HCT116 (cell line): ENCODE results near the gene OR2J1. TPM values are rescaled to one million over a fixed set of nuclear protein-coding genes. Genes with fewer than 3 reads are reported as not detected.

ENCODE experiments used
- ATAC-seq: fragments of 200-7000 bp; cut with Tn5 transposase; 2 replicates; pipeline ENCODE4 v1.9.1; 2020; ENCODE audit warnings: mild to moderate bottlenecking, moderate library complexity
- Bru-seq: library from RNA; stranded (reverse); fragments of 400-500 nt; gene quantifications from one replicate; lab custom pipeline; 2021; lab: Mats Ljungman, UMichigan
- BruChase-seq, 2 experiments: library from RNA; stranded (reverse); fragments of 400-500 nt; gene quantifications; one replicate each; lab custom pipeline; 2021; lab: Mats Ljungman, UMichigan
- BruUV-seq: library from RNA; stranded (reverse); fragments of 400-500 nt; replicated peaks from 2 replicates; lab custom pipeline; 2021; lab: Mats Ljungman, UMichigan
- CTCF ChIA-PET: fragments of 300-600 bp; sonication (Branson Sonifier 250); formaldehyde crosslinking; loops from one replicate; lab custom pipeline; 2021; ENCODE audit warnings: antibody characterized with exemption; lab: Charles Lee
- POLR2A ChIA-PET: fragments of 300-600, 350-600 bp; sonication (Branson Sonifier 250); formaldehyde crosslinking; loops from one replicate; lab custom pipeline; 2021; ENCODE audit warnings: antibody characterized with exemption; lab: Charles Lee
- RAD21 ChIA-PET, 2 experiments: fragments of 300-600 bp; sonication (Branson Sonifier 250); formaldehyde crosslinking; loops; one replicate each; lab custom pipeline; 2023; ENCODE audit warnings: low total read pairs in 2 of 2; ENCODE audit not compliant: uncharacterized antibody in 2 of 2, unreplicated experiment in 2 of 2, low non-redundant PET in 1 of 2; lab: Charles Lee
- DNase-seq: peaks from one replicate; pipeline ENCODE4 v3.0.0-alpha.2; 2010; ENCODE audit warnings: low read depth, low spot score
- H2AFZ ChIP-seq: fragments of 200-600 bp; shearing (Covaris generic), sonication (generic); 2 replicates; pipeline ENCODE4 v1.6.1; 2017; ENCODE audit warnings: low read depth, mixed run types, mixed read lengths, antibody characterized with exemption, low read length; ENCODE audit not compliant: poor library complexity, severe bottlenecking
- H3K27ac ChIP-seq: 2 replicates; pipeline ENCODE4 v1.5.1; 2012; ENCODE audit warnings: low read depth, low read length
- H3K27me3 ChIP-seq: fragments of 200-600 bp; sonication (generic); 2 replicates; pipeline ENCODE4 v1.6.1; 2016; ENCODE audit warnings: mixed run types, low read length, mixed read lengths; ENCODE audit not compliant: insufficient read depth
- H3K36me3 ChIP-seq, 2 experiments: fragments of 200-500 bp in 1 of 2; fragments of 200-600 bp in 1 of 2; sonication (Bioruptor generic) in 1 of 2; sonication (generic) in 1 of 2; 2 replicates each; pipeline versions ENCODE4 v1.5.1 to v1.6.1; 2014 to 2016; ENCODE audit warnings: low read length in 2 of 2, inconsistent platforms in 1 of 2, mixed read lengths in 1 of 2, mixed run types in 1 of 2; ENCODE audit not compliant: insufficient read depth in 2 of 2, control insufficient read depth in 1 of 2
- H3K4me1 ChIP-seq, 2 experiments: fragments of 200-600 bp in 1 of 2; sonication (generic) in 1 of 2; 2 replicates each; pipeline versions ENCODE4 v1.5.1 to v1.6.1; 2012 to 2017; ENCODE audit warnings: low read length in 2 of 2, inconsistent platforms in 1 of 2, mild to moderate bottlenecking in 1 of 2, mixed read lengths in 1 of 2, mixed run types in 1 of 2, moderate library complexity in 1 of 2; ENCODE audit not compliant: insufficient read depth in 2 of 2, control insufficient read depth in 1 of 2
- H3K4me2 ChIP-seq: fragments of 200-600 bp; sonication (generic); 2 replicates; pipeline ENCODE4 v1.6.1; 2017; ENCODE audit warnings: mixed run types, low read length, mixed read lengths
- H3K4me3 ChIP-seq, 2 experiments: fragments of 200-600 bp in 1 of 2; sonication (generic) in 1 of 2; replicated peaks in 1 of 2; 2 replicates each; pipeline ENCODE4 v1.5.1; 2011 to 2016; ENCODE audit warnings: low read length in 2 of 2, control low read depth in 1 of 2, low read depth in 1 of 2, mild to moderate bottlenecking in 1 of 2, mixed read lengths in 1 of 2, mixed run types in 1 of 2
- H3K79me2 ChIP-seq: fragments of 200-600 bp; sonication (generic); 2 replicates; pipeline ENCODE4 v1.6.1; 2017; ENCODE audit warnings: mild to moderate bottlenecking, mixed run types, low read length, moderate library complexity, mixed read lengths; ENCODE audit not compliant: insufficient read depth
- H3K9ac ChIP-seq: fragments of 200-600 bp; sonication (generic); 2 replicates; pipeline ENCODE4 v1.6.1; 2016; ENCODE audit warnings: low read length, mixed read lengths
- H3K9me2 ChIP-seq: fragments of 200-600 bp; sonication (generic), shearing (Covaris generic); 2 replicates; pipeline ENCODE4 v1.6.1; 2017; ENCODE audit warnings: mixed run types, mild to moderate bottlenecking, moderate library complexity; ENCODE audit not compliant: insufficient read depth
- H3K9me3 ChIP-seq, 2 experiments: fragments of 200-500 bp in 1 of 2; fragments of 200-600 bp in 1 of 2; sonication (Bioruptor generic) in 1 of 2; sonication (generic) in 1 of 2; 2 replicates each; pipeline ENCODE4 v1.6.1; 2014 to 2017; ENCODE audit warnings: low read length in 2 of 2, mixed read lengths in 2 of 2, inconsistent platforms in 1 of 2, low read depth in 1 of 2, mild to moderate bottlenecking in 1 of 2, mixed run types in 1 of 2, moderate library complexity in 1 of 2; ENCODE audit not compliant: control insufficient read depth in 1 of 2, insufficient read depth in 1 of 2
- H4K20me1 ChIP-seq: fragments of 200-600 bp; sonication (generic), shearing (Covaris generic); 2 replicates; pipeline ENCODE4 v1.6.1; 2017; ENCODE audit warnings: mixed run types, mild to moderate bottlenecking, moderate library complexity; ENCODE audit not compliant: insufficient read depth
- CBX3 ChIP-seq: IDR thresholded peaks from 2 replicates; pipeline ENCODE4 v1.6.1; 2012; ENCODE audit warnings: low read depth
- CEBPB ChIP-seq: IDR thresholded peaks from 2 replicates; pipeline ENCODE4 v1.6.1; 2012; ENCODE audit warnings: low read depth
- CTCF ChIP-seq, 3 experiments: fragments of 200-600 bp in 1 of 3; sonication (generic) in 1 of 3; IDR thresholded peaks in 2 of 3; conservative IDR thresholded peaks in 1 of 3; 2 replicates each; pipeline ENCODE4 v1.5.1; 2012 to 2017; ENCODE audit warnings: low read depth in 2 of 3, low read length in 2 of 3, antibody characterized with exemption in 1 of 3, borderline replicate concordance in 1 of 3, control low read depth in 1 of 3, mild to moderate bottlenecking in 1 of 3, mixed read lengths in 1 of 3, mixed run types in 1 of 3, moderate library complexity in 1 of 3; ENCODE audit not compliant: insufficient read depth in 1 of 3
- JUND ChIP-seq: IDR thresholded peaks from 2 replicates; pipeline ENCODE4 v1.6.1; 2012
- MAX ChIP-seq: IDR thresholded peaks from 2 replicates; pipeline ENCODE4 v1.6.1; 2012
- POLR2A ChIP-seq: IDR thresholded peaks from 2 replicates; pipeline ENCODE4 v1.7.0; 2011; ENCODE audit warnings: borderline replicate concordance; ENCODE audit not compliant: insufficient read depth, insufficient read length; ENCODE audit errors: extremely low read depth
- REST ChIP-seq: IDR thresholded peaks from 2 replicates; pipeline ENCODE4 v1.6.1; 2012; ENCODE audit warnings: low read depth
- SRF ChIP-seq: IDR thresholded peaks from 2 replicates; pipeline ENCODE4 v1.6.1; 2012; ENCODE audit warnings: low read depth
- TCF7L2 ChIP-seq: IDR thresholded peaks from 2 replicates; pipeline ENCODE4 v1.7.0; 2011; ENCODE audit warnings: borderline replicate concordance, inconsistent platforms; ENCODE audit not compliant: insufficient read depth, insufficient read length; ENCODE audit errors: extremely low read depth
- ZBTB33 ChIP-seq: IDR thresholded peaks from 2 replicates; pipeline ENCODE4 v1.6.1; 2011; ENCODE audit warnings: mild to moderate bottlenecking, low read length, moderate library complexity; ENCODE audit not compliant: insufficient replicate concordance; ENCODE audit errors: extremely low read depth
- ZFX ChIP-seq: fragments of 450-650 bp; IDR thresholded peaks from 2 replicates; pipeline ENCODE4 v1.6.1; 2017
- intact Hi-C: fragments of 100-400 bp; cut with micrococcal nuclease; formaldehyde crosslinking; loops from 2 replicates; pipeline ENCODE4 v1.10.0; 2022
- long read RNA-seq: library from polyadenylated mRNA; unstranded; transcript quantifications from one replicate; pipeline ENCODE4 v2.0.0, GENCODE V29; 2021; ENCODE audit not compliant: unreplicated experiment
- polyA plus RNA-seq: library from polyadenylated mRNA; unstranded; fragments of >200 nt; gene quantifications from 2 replicates; pipeline ENCODE4 v1.2.1, GENCODE V29; 2012; ENCODE audit warnings: missing spikeins
- total RNA-seq: library from RNA; stranded (reverse); gene quantifications from one replicate; pipeline ENCODE4 v1.2.1, GENCODE V29; 2021; ENCODE audit not compliant: unreplicated experiment

Gene OR2J1
- total RNA-seq (not detected), Bru-seq, nascent RNA (not detected), BruChase-seq, experiment 1, labeled RNA remaining after a 6-hour chase (not detected), BruChase-seq, experiment 2, labeled RNA remaining after a 2-hour chase (not detected)
- polyA plus RNA-seq: not detected in 2 replicates
- long read RNA-seq: 0 reads

- no peaks in the 10 kb centered on the region for H3K27me3 ChIP-seq
- no peaks in the 10 kb centered on the region for H3K4me1 ChIP-seq
- ATAC-seq (no peak), DNase-seq (no peak)
- H3K4me2 ChIP-seq: no peak within 1 kb of the TSS
- H2AFZ ChIP-seq: no peak within 1 kb of the TSS
- no peaks in the 10 kb centered on the region for H4K20me1 ChIP-seq
- POLR2A ChIA-PET: interaction anchor here (0.6 kb wide), 1 partner anchor 15 kb away, joined by 3 read pairs; no protein-coding TSS in a partner anchor
- RAD21 ChIA-PET: no interaction called here
- H3K4me3 ChIP-seq: no peak within 1 kb of the TSS
- no peaks in the 10 kb centered on the region for H3K79me2 ChIP-seq
- intact Hi-C loops: no loop called here
- no peaks in the 10 kb centered on the region for H3K9me3 ChIP-seq
- no peak within 1 kb of the TSS for H3K9ac ChIP-seq
- H3K9me2 ChIP-seq: no peaks in the 10 kb centered on the region
- CTCF ChIA-PET: no interaction called here
- BruUV-seq: no TSS peak
- no peaks in the 10 kb centered on the region for H3K36me3 ChIP-seq
- TF ChIP-seq CEBPB (no peak), TCF7L2 (no peak), MAX (no peak), REST (no peak), CBX3 (no peak), POLR2A (no peak), ZFX (no peak), ZBTB33 (no peak), CTCF (IDR thresholded peaks at IDR 0.05 in 2 of 3, conservative IDR thresholded peaks at IDR 0.05 in 1 of 3; ENCODE audit: borderline replicate concordance in 1 of 3, insufficient read depth in 1 of 3, low read depth in 2 of 3, low read length in 2 of 3) (no peak), SRF (no peak), JUND (no peak)
- no peak within 1 kb of the TSS for H3K27ac ChIP-seq
These were observed at the start of gene OR2J1 for GRCh38 chr6:29099190-29099589. Gene OR2J1, plus strand, starts transcription at chr6:29099490. Its CDS starts 1,453 bp downstream, at chr6:29100943.
